Endothelial cell of umbilical vein (primary cell): ENCODE results near the gene ATP6V0C. TPM values are rescaled to one million over a fixed set of nuclear protein-coding genes. Genes with fewer than 3 reads are reported as not detected.

ENCODE experiments used
- microRNA counts: library from miRNA; unstranded; fragments of <30 nt; microRNA quantifications from one replicate; lab custom pipeline; 2016
- microRNA-seq: library from miRNA; unstranded; fragments of <30 nt; microRNA quantifications from one replicate; pipeline ENCODE4 v1.2.0, GENCODE V29; 2021; ENCODE audit warnings: borderline number of aligned reads, borderline replicate concordance
- polyA plus RNA-seq, 4 experiments: library from polyadenylated mRNA; depleted of rRNA in 3 of 4; stranded (reverse) in 3 of 4; unstranded in 1 of 4; fragments of >200 nt; gene quantifications; 2 replicates each; pipeline versions ENCODE4 v1.2.1 to v1.2.3, GENCODE V29; 2011 to 2012; ENCODE audit warnings: missing spikeins in 1 of 4
- small RNA-seq: library from RNA; depleted of rRNA; stranded (forward); fragments of <200 nt; gene quantifications from one replicate; pipeline ENCODE3, GENCODE V24; 2012; ENCODE audit warnings: low replicate concordance, low read depth; ENCODE audit not compliant: insufficient read depth, insufficient read length
- total RNA-seq: library from RNA; stranded (reverse); gene quantifications from 2 replicates; pipeline ENCODE4 v1.2.3, GENCODE V29; 2021

The ATP6V0C gene
- total and polyA plus RNA-seq, 2 donors (not counting 3 experiments of a cell fraction or from before 2014, with no cell fraction given): 146 to 194 TPM

MicroRNAs within 50 kb of the gene (microRNA counts, 767-probe panel; counts per million panel counts)
- 723 counts per million, percentile 96 among the panel's probes with 10 or more counts for microRNA hsa-miR-3178 (lab: Ali Mortazavi, UCI)

Small RNAs within 50 kb of the gene (microRNA-seq; reads per million reads assigned to microRNA genes)
- not detected for gene MIR3178
- not detected for gene MIR6768

Small RNAs within 50 kb of the gene (small RNA-seq; reads per million reads assigned to genes)
- gene AC093525.1: not detected
- not detected for gene MIR3178
- not detected for gene MIR6768

Other genes with a start within 250 kb of the ATP6V0C start
- 204 and 209 TPM in 2 replicates for gene RNPS1, start 245.8 kb upstream of the ATP6V0C start, total RNA-seq
- 206 and 255 TPM in 2 replicates for gene RNPS1, start 245.8 kb upstream of the ATP6V0C start, polyA plus RNA-seq
- gene ABCA3, start 173.2 kb upstream of the ATP6V0C start, total RNA-seq: 25.5 and 36.0 TPM in 2 replicates
- gene ABCA3, start 173.2 kb upstream of the ATP6V0C start, polyA plus RNA-seq: 13.5 and 16.7 TPM in 2 replicates
- gene CCNF, start 84.5 kb upstream of the ATP6V0C start, total RNA-seq: 46.6 and 48.9 TPM in 2 replicates
- gene CCNF, start 84.5 kb upstream of the ATP6V0C start, polyA plus RNA-seq: 12.8 and 13.9 TPM in 2 replicates
- 12.7 and 15.2 TPM in 2 replicates for gene TEDC2, start 53.8 kb upstream of the ATP6V0C start, total RNA-seq
- gene TEDC2, start 53.8 kb upstream of the ATP6V0C start, polyA plus RNA-seq: 7.6 and 8.8 TPM in 2 replicates
- gene NTN3, start 42.7 kb upstream of the ATP6V0C start, total RNA-seq: 0.15 TPM in 1 of 2 replicates, not detected in the other
- not detected in 2 replicates for gene NTN3, start 42.7 kb upstream of the ATP6V0C start, polyA plus RNA-seq
- gene TBC1D24, start 38.8 kb upstream of the ATP6V0C start, total RNA-seq: 17.3 and 22.8 TPM in 2 replicates
- 8.1 and 10.6 TPM in 2 replicates for gene TBC1D24, start 38.8 kb upstream of the ATP6V0C start, polyA plus RNA-seq
- 54.5 and 59.5 TPM in 2 replicates for gene AMDHD2, start 6.4 kb downstream of the ATP6V0C start, total RNA-seq
- 39.4 and 58.2 TPM in 2 replicates for gene AMDHD2, start 6.4 kb downstream of the ATP6V0C start, polyA plus RNA-seq
- not detected in 2 replicates for gene CEMP1, start 17.5 kb downstream of the ATP6V0C start, total RNA-seq
- not detected in 2 replicates for gene CEMP1, start 17.5 kb downstream of the ATP6V0C start, polyA plus RNA-seq
- 37.3 and 40.8 TPM in 2 replicates for gene PDPK1, start 24.1 kb downstream of the ATP6V0C start, total RNA-seq
- gene PDPK1, start 24.1 kb downstream of the ATP6V0C start, polyA plus RNA-seq: 19.9 and 22.4 TPM in 2 replicates
- 30.8 and 32.2 TPM in 2 replicates for gene KCTD5, start 168.6 kb downstream of the ATP6V0C start, total RNA-seq
- 42.0 and 61.4 TPM in 2 replicates for gene KCTD5, start 168.6 kb downstream of the ATP6V0C start, polyA plus RNA-seq
- 0.53 and 0.60 TPM in 2 replicates for gene PRSS27, start 206.3 kb downstream of the ATP6V0C start, total RNA-seq
- 0.33 and 0.53 TPM in 2 replicates for gene PRSS27, start 206.3 kb downstream of the ATP6V0C start, polyA plus RNA-seq
- 483 and 492 TPM in 2 replicates for gene SRRM2, start 238.7 kb downstream of the ATP6V0C start, total RNA-seq
- 270 and 296 TPM in 2 replicates for gene SRRM2, start 238.7 kb downstream of the ATP6V0C start, polyA plus RNA-seq